ENCODE results near the gene BARX1.

- TF ChIP-seq CTCF (IDR thresholded peaks at IDR 0.05): no peak
- no peak for TF ChIP-seq POLR2A (IDR thresholded peaks at IDR 0.05)
Measured at GRCh38 chr9:93911801-93912554, 43.2 kb downstream of the BARX1 start.

Data from right lobe of liver (tissue), 4 donors.